Measurements from ENCODE around the gene KERA. TPM values are rescaled to one million over a fixed set of nuclear protein-coding genes. Genes with fewer than 3 reads are reported as not detected.
"Not testable (repeated sequence)": the region's sequence is repeated elsewhere in the genome, so short reads cannot be mapped to it uniquely, and the experiment has no call there.

KERA gene
- total and polyA plus RNA-seq, 12 donors, result not detected

DNA sequence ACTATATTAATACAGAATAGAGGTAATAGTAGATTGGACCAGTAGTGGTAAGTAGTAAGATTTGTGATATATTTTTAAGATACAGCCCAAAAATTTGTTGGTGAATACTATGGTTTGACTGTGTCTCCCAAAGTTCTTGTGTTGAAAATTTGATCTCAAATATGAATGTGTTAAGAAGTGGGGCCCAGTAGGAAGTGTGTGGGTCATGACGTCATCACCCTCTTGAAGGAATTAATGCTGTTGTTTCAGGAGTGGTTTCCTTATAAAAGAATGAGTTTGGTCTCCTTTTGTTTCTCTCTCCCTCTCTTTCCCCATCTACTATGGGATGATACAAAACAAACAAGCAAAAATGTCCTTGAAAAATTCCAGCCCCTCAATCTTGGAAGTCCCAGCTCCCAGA, 37.1 kb upstream of the KERA start:
- Histone ChIP-seq H3K9me3 (replicated peaks in 1 of 3) (no peaks in the 10 kb centered on the region), H3K27ac (no peak overlapping the region), H3K36me3 (replicated peaks in 1 of 2) (no peaks in the 10 kb centered on the region), H3K4me3 (no peak overlapping the region), H3K4me1 (replicated peaks in 1 of 2) (no peaks in the 10 kb centered on the region), H3K27me3 (no peaks in the 10 kb centered on the region)
- DNase-seq, result no peak
- TF ChIP-seq POLR2A (IDR thresholded peaks at IDR 0.05), result no peak
- TF ChIP-seq, protein P1, sequence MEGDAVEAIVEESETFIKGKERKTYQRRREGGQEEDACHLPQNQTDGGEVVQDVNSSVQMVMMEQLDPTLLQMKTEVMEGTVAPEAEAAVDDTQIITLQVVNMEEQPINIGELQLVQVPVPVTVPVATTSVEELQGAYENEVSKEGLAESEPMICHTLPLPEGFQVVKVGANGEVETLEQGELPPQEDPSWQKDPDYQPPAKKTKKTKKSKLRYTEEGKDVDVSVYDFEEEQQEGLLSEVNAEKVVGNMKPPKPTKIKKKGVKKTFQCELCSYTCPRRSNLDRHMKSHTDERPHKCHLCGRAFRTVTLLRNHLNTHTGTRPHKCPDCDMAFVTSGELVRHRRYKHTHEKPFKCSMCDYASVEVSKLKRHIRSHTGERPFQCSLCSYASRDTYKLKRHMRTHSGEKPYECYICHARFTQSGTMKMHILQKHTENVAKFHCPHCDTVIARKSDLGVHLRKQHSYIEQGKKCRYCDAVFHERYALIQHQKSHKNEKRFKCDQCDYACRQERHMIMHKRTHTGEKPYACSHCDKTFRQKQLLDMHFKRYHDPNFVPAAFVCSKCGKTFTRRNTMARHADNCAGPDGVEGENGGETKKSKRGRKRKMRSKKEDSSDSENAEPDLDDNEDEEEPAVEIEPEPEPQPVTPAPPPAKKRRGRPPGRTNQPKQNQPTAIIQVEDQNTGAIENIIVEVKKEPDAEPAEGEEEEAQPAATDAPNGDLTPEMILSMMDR (IDR thresholded peaks at IDR 0.05), result no peak
- 72 to 82% (median 76%) methylated on average over 1 of the region's 1 CpG for WGBS, 4 donors
- intact Hi-C loops (cut with DNase I), result no loop called here

DNA sequence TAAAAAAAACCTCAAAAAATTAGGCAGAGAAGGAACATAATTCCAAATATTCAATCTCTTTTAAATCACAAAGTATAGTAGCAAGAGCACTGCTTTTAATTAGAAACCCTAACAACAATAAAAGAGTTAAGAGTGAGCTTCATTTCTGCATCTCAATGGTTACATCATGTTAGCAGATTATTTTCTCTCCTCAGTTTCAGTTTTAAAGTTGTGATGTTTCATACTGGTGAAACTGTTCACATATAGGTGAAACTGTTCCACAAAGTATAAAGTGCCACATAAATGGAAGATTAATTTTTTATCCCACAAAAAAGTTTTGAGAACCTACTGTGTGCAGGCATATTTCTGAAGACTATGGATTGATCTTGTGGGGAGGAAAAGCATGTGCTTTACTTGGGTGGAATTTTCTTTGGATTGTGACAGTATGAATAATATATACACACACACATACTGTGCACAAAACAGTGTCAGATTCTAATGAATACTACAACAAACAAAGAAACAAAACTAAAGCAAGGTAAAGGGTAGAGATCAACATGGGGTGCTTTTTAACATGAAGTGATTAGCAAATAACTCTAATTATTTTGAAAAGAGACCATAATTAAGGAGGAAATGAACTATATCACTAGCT, 36.3 kb upstream of the KERA start:
- no peak for DNase-seq
- Histone ChIP-seq H3K36me3 (replicated peaks in 1 of 2) (no peaks in the 10 kb centered on the region), H3K27ac (no peak overlapping the region), H3K27me3 (no peaks in the 10 kb centered on the region), H3K4me1 (replicated peaks in 1 of 2) (no peaks in the 10 kb centered on the region), H3K4me3 (no peak overlapping the region), H3K9me3 (replicated peaks in 1 of 3) (no peaks in the 10 kb centered on the region)
- TF ChIP-seq, protein P1 (IDR thresholded peaks at IDR 0.05), result no peak
- no peak for TF ChIP-seq POLR2A (IDR thresholded peaks at IDR 0.05)
- intact Hi-C loops (cut with DNase I), result no loop called here

DNA sequence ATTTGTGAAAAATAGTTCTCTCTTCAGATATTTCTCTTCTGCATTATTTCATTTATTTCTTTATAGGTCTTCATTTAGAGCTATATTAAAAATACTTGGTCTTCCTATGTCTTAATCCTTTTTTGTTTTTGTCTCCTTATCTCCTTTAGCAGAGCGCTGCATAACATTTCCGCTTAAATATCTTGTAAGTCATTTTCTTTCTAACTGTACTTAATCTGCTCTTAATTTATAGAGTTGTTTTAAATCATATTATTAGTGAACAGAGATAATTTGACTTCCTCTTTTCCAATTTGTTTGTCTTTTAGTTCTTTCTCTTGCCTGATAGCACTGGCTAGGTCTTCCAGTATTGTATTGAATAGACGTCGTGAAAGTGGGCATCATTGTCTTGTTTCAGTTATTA, 35.5 kb upstream of the KERA start:
- Histone ChIP-seq H3K4me3 (no peak overlapping the region), H3K27ac (no peak overlapping the region), H3K4me1 (replicated peaks in 1 of 2) (no peaks in the 10 kb centered on the region), H3K9me3 (replicated peaks in 1 of 3) (no peaks in the 10 kb centered on the region), H3K36me3 (replicated peaks in 1 of 2) (no peaks in the 10 kb centered on the region), H3K27me3 (no peaks in the 10 kb centered on the region)
- WGBS, 4 donors, result 73 to 85% (median 78%) methylated on average over 4 of the region's 4 CpGs
- TF ChIP-seq, protein P1 (IDR thresholded peaks at IDR 0.05), result no peak
- no peak for TF ChIP-seq POLR2A (IDR thresholded peaks at IDR 0.05)
- no peak for DNase-seq
- intact Hi-C loops (cut with DNase I), result no loop called here

DNA sequence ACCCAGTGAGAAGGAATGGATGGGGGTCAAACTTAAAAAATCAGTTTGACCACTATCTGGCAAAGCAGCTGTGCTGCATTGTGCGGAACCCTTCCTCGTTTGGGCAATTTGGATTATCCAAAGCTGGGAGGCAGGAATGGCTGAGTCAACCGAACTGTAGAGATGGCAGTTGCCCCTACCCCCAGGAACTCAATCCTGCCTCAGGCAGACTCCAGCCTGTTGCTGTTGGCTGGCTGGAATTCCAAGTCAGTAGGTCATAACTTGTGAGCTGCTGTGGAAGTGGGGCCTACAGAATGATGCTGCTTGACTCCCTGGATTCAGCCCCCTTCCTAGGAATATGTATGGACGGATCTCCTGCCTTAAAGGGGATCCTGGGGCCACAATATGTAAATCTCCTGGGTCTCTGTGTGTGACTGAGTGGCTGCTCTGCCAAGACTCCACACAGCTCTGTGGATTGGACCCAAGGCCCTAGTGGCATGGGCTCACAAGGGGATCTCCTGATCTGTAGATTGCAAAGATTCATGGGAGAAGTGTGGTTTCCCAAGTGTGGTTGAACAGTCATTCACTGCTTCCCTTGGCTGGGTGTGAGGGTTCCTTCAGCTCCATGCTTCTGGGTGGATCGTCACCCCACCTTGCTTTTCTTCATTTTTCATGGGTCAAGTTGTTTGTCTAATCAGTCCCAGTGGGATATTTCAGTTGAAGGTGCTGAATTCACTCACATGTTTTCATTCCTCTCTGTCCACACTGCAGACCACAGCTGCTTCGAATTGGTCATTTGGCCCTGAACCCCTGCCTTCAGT, 34.3 kb upstream of the KERA start:
- TF ChIP-seq POLR2A (IDR thresholded peaks at IDR 0.05), result no peak
- TF ChIP-seq, protein P1 (IDR thresholded peaks at IDR 0.05), result no peak
- 52 to 89% (median 69%) methylated on average over 3 to 6 of the region's 6 CpGs for WGBS, 4 donors
- H3K9me3 ChIP-seq (replicated peaks in 1 of 3), result no peaks in the 10 kb centered on the region
- H3K27ac ChIP-seq, result no peak overlapping the region
- DNase-seq, result no peak
- intact Hi-C loops (cut with DNase I), result no loop called here
- no peak overlapping the region for H3K4me3 ChIP-seq
- H3K36me3 ChIP-seq (replicated peaks in 1 of 2), result no peaks in the 10 kb centered on the region
- H3K4me1 ChIP-seq (replicated peaks in 1 of 2), result no peaks in the 10 kb centered on the region
- no peaks in the 10 kb centered on the region for H3K27me3 ChIP-seq

DNA sequence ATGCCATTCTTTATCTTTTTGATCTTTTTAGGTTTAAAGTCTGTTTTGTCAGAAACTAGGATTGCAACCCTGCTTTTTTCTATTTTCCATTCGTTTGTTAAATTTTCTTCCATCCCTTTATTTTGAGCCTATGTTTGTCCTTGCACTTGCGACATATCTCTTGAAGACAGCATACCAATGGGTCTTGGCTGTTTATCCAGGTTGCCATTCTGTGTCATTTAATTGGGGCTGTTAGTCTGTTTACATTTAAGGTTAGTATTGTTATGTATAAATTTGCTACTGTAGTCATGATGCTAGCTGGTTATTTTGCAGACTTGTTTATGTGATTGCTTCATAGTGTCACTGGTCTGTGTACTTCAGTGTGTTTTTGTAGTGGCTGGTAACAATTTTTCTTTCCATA, 32.1 kb upstream of the KERA start:
- H3K27ac ChIP-seq; H3K4me1 ChIP-seq (replicated peaks in 1 of 2); H3K36me3 ChIP-seq (replicated peaks in 1 of 2); H3K27me3 ChIP-seq; intact Hi-C loops (cut with DNase I); H3K4me3 ChIP-seq; H3K9me3 ChIP-seq (replicated peaks in 1 of 3); DNase-seq: not testable (repeated sequence)
- WGBS, 4 donors, result 86 to 90% (median 88%) methylated on average over 2 of the region's 2 CpGs
